Mesenchymal stem cell (in vitro differentiated cells and primary cell): Measurements from ENCODE around the gene ABCC4.
"Not testable (repeated sequence)": the region's sequence is repeated elsewhere in the genome, so short reads cannot be mapped to it uniquely, and the experiment has no call there.

ENCODE experiments used
- DNase-seq: peaks from one replicate; pipeline ENCODE4 v3.0.0-alpha.2; 2013
- H2AFZ ChIP-seq: one replicate; pipeline ENCODE4 v1.6.1; 2013; ENCODE audit warnings: low read depth, mild to moderate bottlenecking, control low read depth, inconsistent platforms, low read length, moderate library complexity
- H2AK5ac ChIP-seq: 2 replicates; pipeline ENCODE4 v1.6.1; 2013; ENCODE audit warnings: low read length, moderate library complexity, mild to moderate bottlenecking, inconsistent platforms; ENCODE audit not compliant: severe bottlenecking
- H2BK120ac ChIP-seq: one replicate; pipeline ENCODE4 v1.6.1; 2013; ENCODE audit warnings: low read depth, mild to moderate bottlenecking, inconsistent platforms, low read length, moderate library complexity
- H2BK12ac ChIP-seq, 2 experiments: one replicate each; pipeline ENCODE4 v1.6.1; 2013; ENCODE audit warnings: inconsistent platforms in 2 of 2, low read length in 2 of 2, mild to moderate bottlenecking in 2 of 2, moderate library complexity in 2 of 2, control low read depth in 1 of 2
- H2BK15ac ChIP-seq: one replicate; pipeline ENCODE4 v1.6.1; 2013; ENCODE audit warnings: mild to moderate bottlenecking, low read depth, inconsistent platforms; ENCODE audit not compliant: poor library complexity, severe bottlenecking
- H2BK5ac ChIP-seq: 2 replicates; pipeline ENCODE4 v1.6.1; 2013; ENCODE audit warnings: low read depth, mild to moderate bottlenecking, low read length, control low read depth, inconsistent platforms; ENCODE audit not compliant: poor library complexity, severe bottlenecking
- H3K14ac ChIP-seq, 2 experiments: one replicate each; pipeline ENCODE4 v1.6.1; 2013; ENCODE audit warnings: inconsistent platforms in 2 of 2, low read length in 2 of 2, control low read depth in 1 of 2, mild to moderate bottlenecking in 1 of 2, moderate library complexity in 1 of 2
- H3K18ac ChIP-seq, 2 experiments: one replicate each; pipeline ENCODE4 v1.6.1; 2013; ENCODE audit warnings: inconsistent platforms in 2 of 2, low read length in 2 of 2, control low read depth in 1 of 2, low read depth in 1 of 2, mild to moderate bottlenecking in 1 of 2
- H3K23ac ChIP-seq, 2 experiments: one replicate each; pipeline ENCODE4 v1.6.1; 2013; ENCODE audit warnings: inconsistent platforms in 2 of 2, low read length in 2 of 2, mild to moderate bottlenecking in 2 of 2, moderate library complexity in 2 of 2, control low read depth in 1 of 2
- H3K27ac ChIP-seq: 2 replicates; pipeline ENCODE4 v1.5.1; 2013; ENCODE audit warnings: mild to moderate bottlenecking, moderate library complexity, low read length, control low read depth, inconsistent platforms; ENCODE audit not compliant: poor library complexity, severe bottlenecking
- H3K27me3 ChIP-seq, 2 experiments: 2 replicates each; pipeline versions ENCODE4 v1.6.1 to v1.7.0; 2013; ENCODE audit warnings: low read length in 2 of 2, mild to moderate bottlenecking in 2 of 2, moderate library complexity in 2 of 2, control low read depth in 1 of 2, inconsistent platforms in 1 of 2; ENCODE audit not compliant: control insufficient read depth in 1 of 2, insufficient read depth in 1 of 2
- H3K36me3 ChIP-seq, 2 experiments: 2 replicates each; pipeline versions ENCODE4 v1.6.1 to v1.7.0; 2013; ENCODE audit warnings: low read length in 2 of 2, control low read depth in 1 of 2, inconsistent platforms in 1 of 2, low read depth in 1 of 2, mild to moderate bottlenecking in 1 of 2; ENCODE audit not compliant: insufficient read depth in 2 of 2, control insufficient read depth in 1 of 2
- H3K4ac ChIP-seq, 2 experiments: one replicate each; pipeline ENCODE4 v1.6.1; 2013; ENCODE audit warnings: inconsistent platforms in 2 of 2, low read length in 2 of 2, mild to moderate bottlenecking in 2 of 2, moderate library complexity in 2 of 2, control low read depth in 1 of 2, low read depth in 1 of 2
- H3K4me1 ChIP-seq: 2 replicates; pipeline ENCODE4 v1.6.1; 2013; ENCODE audit warnings: low read depth, low read length, control low read depth; ENCODE audit not compliant: control insufficient read depth, insufficient read depth
- H3K4me2 ChIP-seq: 2 replicates; pipeline ENCODE4 v1.6.1; 2013; ENCODE audit warnings: low read length, mild to moderate bottlenecking, inconsistent platforms; ENCODE audit not compliant: poor library complexity, severe bottlenecking
- H3K4me3 ChIP-seq, 2 experiments: 2 replicates each; pipeline versions ENCODE4 v1.5.1 to v1.7.0; 2013; ENCODE audit warnings: low read length in 2 of 2, mild to moderate bottlenecking in 2 of 2, control low read depth in 1 of 2, low read depth in 1 of 2; ENCODE audit not compliant: insufficient read depth in 1 of 2
- H3K79me1 ChIP-seq: replicated peaks from 2 replicates; pipeline ENCODE4 v1.6.1; 2013; ENCODE audit warnings: mild to moderate bottlenecking, control low read depth, low read length, inconsistent platforms; ENCODE audit not compliant: poor library complexity, severe bottlenecking
- H3K9ac ChIP-seq: 2 replicates; pipeline ENCODE4 v1.7.0; 2013; ENCODE audit warnings: mild to moderate bottlenecking, low read length, moderate library complexity
- H3K9me3 ChIP-seq: 2 replicates; pipeline ENCODE4 v1.7.0; 2013; ENCODE audit warnings: mild to moderate bottlenecking, low read length; ENCODE audit not compliant: control insufficient read depth
- H4K8ac ChIP-seq: one replicate; pipeline ENCODE4 v1.6.1; 2013; ENCODE audit warnings: inconsistent platforms, mild to moderate bottlenecking, low read length, moderate library complexity
- H4K91ac ChIP-seq: one replicate; pipeline ENCODE4 v1.6.1; 2013; ENCODE audit warnings: mild to moderate bottlenecking, low read length, inconsistent platforms
- WGBS: methylation state at CpG from one replicate; pipeline ENCODE4 v1.1.7; 2013; ENCODE audit warnings: mixed read lengths; 5-methylcytosine and 5-hydroxymethylcytosine counted together

ABCC4 gene

DNA sequence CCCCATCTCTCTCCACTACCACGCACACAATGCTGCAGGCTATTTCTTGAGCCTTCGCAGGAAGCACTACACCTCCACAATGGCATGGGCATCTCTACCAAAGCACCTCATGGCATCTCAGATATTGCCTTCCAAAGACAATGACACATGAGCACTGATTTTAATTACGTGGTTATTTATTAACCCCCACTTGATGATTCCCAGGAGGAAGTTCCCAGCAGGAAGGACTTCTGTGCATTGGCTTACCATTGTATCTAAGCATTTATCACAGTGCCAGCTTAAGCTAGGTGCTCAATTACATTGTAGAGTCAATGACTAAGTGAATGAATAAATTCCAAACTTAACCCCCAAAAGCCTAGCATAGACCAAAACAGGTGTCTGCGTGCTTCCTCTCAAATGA lies 101.4 kb downstream of the ABCC4 start:
- Histone ChIP-seq H2BK12ac (no peak overlapping the region), H2BK15ac (no peak overlapping the region), H3K4me2 (no peak overlapping the region), H4K91ac (no peak overlapping the region), H3K9me3 (no peaks in the 10 kb centered on the region), H2AFZ (no peak overlapping the region), H3K4me1 (peaks cover 6% of the 10 kb centered on the region), H3K9ac (no peak overlapping the region), H3K18ac (no peak overlapping the region), H3K27ac (no peak overlapping the region), H3K79me1 (peaks cover 51% of the 10 kb centered on the region), H2BK120ac (no peak overlapping the region), H3K23ac (no peak overlapping the region), H3K36me3 (peaks cover 10 to 39% of the 10 kb centered on the region in 2 experiments), H3K14ac (no peak overlapping the region), H3K27me3 (no peaks in the 10 kb centered on the region), H2AK5ac (no peak overlapping the region), H2BK5ac (no peak overlapping the region), H4K8ac (no peak overlapping the region), H3K4ac (no peak overlapping the region), H3K4me3 (no peak overlapping the region)
- no peak for DNase-seq
- 99% methylated on average over 4 of the region's 4 CpGs for WGBS

GRCh38 chr13:95198606-95199005 lies 102.6 kb downstream of the ABCC4 start:
- H2AFZ ChIP-seq, H2BK15ac ChIP-seq, H3K9ac ChIP-seq, H3K18ac ChIP-seq, H3K4me1 ChIP-seq, H3K14ac ChIP-seq, H4K8ac ChIP-seq, H3K4me3 ChIP-seq, H2BK12ac ChIP-seq, H3K27me3 ChIP-seq, H3K23ac ChIP-seq, H4K91ac ChIP-seq, DNase-seq, H2AK5ac ChIP-seq, H3K4me2 ChIP-seq, H3K4ac ChIP-seq, H2BK5ac ChIP-seq, H2BK120ac ChIP-seq, H3K9me3 ChIP-seq, H3K27ac ChIP-seq: not testable (repeated sequence)
- WGBS: no CpG with 5 or more reads among the region's 2 CpGs
- H3K36me3 ChIP-seq: peaks cover 2 to 34% of the 10 kb centered on the region in 2 experiments
- peaks cover 47% of the 10 kb centered on the region for H3K79me1 ChIP-seq

DNA sequence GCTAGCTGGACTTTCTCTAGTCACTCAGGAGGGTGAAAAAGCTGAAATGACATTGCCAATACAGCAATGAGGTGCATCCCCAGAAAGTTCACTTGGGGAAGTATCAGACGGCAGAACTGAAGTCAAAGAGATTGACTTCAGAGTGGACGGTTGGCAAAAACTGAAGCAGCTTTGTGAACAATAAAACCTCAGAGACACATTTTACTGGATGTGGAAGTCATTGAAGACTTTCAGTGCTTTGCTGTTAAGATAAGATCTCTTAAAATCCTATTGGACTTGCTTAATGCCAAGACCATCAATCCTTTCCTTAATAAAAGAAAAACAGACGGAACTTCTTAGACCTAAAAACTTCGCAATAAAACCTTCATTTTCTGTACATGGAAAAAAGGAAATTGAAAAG lies 103.7 kb downstream of the ABCC4 start:
- H3K9ac ChIP-seq: no peak overlapping the region
- H4K91ac ChIP-seq: no peak overlapping the region
- no peak overlapping the region for H2BK15ac ChIP-seq
- no peak overlapping the region for H2AK5ac ChIP-seq
- no peaks in the 10 kb centered on the region for H3K27me3 ChIP-seq
- H3K27ac ChIP-seq: no peak overlapping the region
- H2BK12ac ChIP-seq: no peak overlapping the region
- 40% methylated on average over 2 of the region's 4 CpGs for WGBS
- peaks cover 2 to 34% of the 10 kb centered on the region in 2 experiments for H3K36me3 ChIP-seq
- no peak overlapping the region for H2BK120ac ChIP-seq
- H3K4me1 ChIP-seq: peaks cover 12% of the 10 kb centered on the region
- no peak overlapping the region for H4K8ac ChIP-seq
- H3K23ac ChIP-seq: no peak overlapping the region
- no peak for DNase-seq
- H2AFZ ChIP-seq: no peak overlapping the region
- H3K79me1 ChIP-seq: peaks cover 43% of the 10 kb centered on the region
- no peak overlapping the region for H3K14ac ChIP-seq
- H3K4ac ChIP-seq: no peak overlapping the region
- H3K18ac ChIP-seq: peak overlapping the region; percentile 28 to 41
- no peaks in the 10 kb centered on the region for H3K9me3 ChIP-seq
- H3K4me3 ChIP-seq: no peak overlapping the region
- no peak overlapping the region for H2BK5ac ChIP-seq
- H3K4me2 ChIP-seq: no peak overlapping the region

DNA sequence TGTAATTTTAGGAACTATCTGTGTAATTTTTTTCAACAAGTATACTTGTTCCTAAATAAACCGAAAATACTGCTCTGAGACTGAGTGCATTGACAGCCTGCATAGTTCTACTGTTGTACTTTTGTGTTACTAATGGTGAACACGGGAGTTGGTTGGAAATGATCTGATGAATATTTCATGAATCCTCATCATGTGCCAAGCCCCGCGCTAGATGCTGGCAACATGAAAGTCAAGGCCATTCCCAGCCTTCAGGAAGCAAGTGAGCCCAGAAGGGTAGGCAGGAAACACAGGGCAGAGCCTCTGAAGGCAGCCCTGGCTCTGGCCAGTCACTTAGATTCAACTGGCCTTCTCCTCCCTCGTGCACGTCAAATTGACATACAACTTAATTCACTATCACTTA lies 106.1 kb downstream of the ABCC4 start:
- Histone ChIP-seq H3K79me1 (peaks cover 36% of the 10 kb centered on the region), H3K27ac (no peak overlapping the region), H2BK15ac (no peak overlapping the region), H2AK5ac (peak overlapping the region; percentile 75), H3K23ac (peak overlapping the region in 1 of 2 experiments; percentile 67), H3K4me2 (no peak overlapping the region), H2AFZ (no peak overlapping the region), H3K18ac (peak overlapping the region in 1 of 2 experiments; percentile 89), H3K27me3 (no peaks in the 10 kb centered on the region), H2BK12ac (peak overlapping the region in 1 of 2 experiments; percentile 45), H3K4me1 (peaks cover 16% of the 10 kb centered on the region), H2BK120ac (no peak overlapping the region), H2BK5ac (no peak overlapping the region), H4K91ac (peak overlapping the region; percentile 76), H3K36me3 (peaks cover 2 to 27% of the 10 kb centered on the region in 2 experiments), H4K8ac (peak overlapping the region; percentile 58), H3K9me3 (no peaks in the 10 kb centered on the region), H3K14ac (no peak overlapping the region), H3K9ac (no peak overlapping the region), H3K4me3 (no peak overlapping the region), H3K4ac (peak overlapping the region in 1 of 2 experiments; percentile 92)
- no peak for DNase-seq
- 96% methylated on average over 6 of the region's 6 CpGs for WGBS
